Glomerular endothelial cell (primary cell): ENCODE data around the gene PPP1R14C. TPM values are rescaled to one million over a fixed set of nuclear protein-coding genes. Genes with fewer than 3 reads are reported as not detected.
A peak's percentile ranks its signal among the peaks of the same experiment; 100 is the strongest.

Experiments used
- DNase-seq: peaks from one replicate; pipeline ENCODE4 v3.0.0-alpha.2; 2011; ENCODE audit warnings: low read depth, low spot score; ENCODE audit errors: extremely low read depth
- total RNA-seq: library from RNA; depleted of rRNA; stranded (reverse); fragments of >200 nt; gene quantifications from 2 replicates; pipeline ENCODE4 v1.2.3, GENCODE V29; 2015

The PPP1R14C gene
- total RNA-seq, 1 donor from 2014 or later, result 3.0 TPM

- no peak for DNase-seq
Measured at GRCh38 chr6:150288456-150288855, 145.6 kb downstream of the PPP1R14C start.

- DNase-seq, result no peak
Measured at GRCh38 chr6:150289454-150290071, 146.7 kb downstream of the PPP1R14C start.

DNA sequence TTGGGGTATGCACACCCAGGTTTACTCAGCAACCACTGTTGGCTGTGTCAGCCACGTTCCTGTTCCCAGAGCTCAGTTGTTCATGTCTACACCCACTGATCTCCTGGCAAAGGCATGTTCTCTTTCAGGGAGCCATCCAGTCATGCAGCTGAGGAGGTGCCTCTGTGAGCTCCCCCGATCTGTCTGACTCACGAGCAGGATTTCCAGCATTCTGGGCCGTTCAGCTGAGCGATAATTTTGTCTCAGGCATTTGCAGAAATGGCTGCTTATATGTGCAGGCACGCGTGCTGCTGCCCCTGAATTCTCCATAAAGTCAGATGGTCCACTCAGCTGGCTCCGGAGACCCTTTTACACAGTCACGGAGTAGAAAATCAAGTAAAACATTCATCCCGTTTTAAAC is 147.6 kb downstream of the PPP1R14C start:
- no peak for DNase-seq

GRCh38 chr6:150291968-150292710 is 149.3 kb downstream of the PPP1R14C start:
- no peak for DNase-seq

- DNase-seq, result no peak
Measured at GRCh38 chr6:150293019-150293418, 150.2 kb downstream of the PPP1R14C start.

DNA sequence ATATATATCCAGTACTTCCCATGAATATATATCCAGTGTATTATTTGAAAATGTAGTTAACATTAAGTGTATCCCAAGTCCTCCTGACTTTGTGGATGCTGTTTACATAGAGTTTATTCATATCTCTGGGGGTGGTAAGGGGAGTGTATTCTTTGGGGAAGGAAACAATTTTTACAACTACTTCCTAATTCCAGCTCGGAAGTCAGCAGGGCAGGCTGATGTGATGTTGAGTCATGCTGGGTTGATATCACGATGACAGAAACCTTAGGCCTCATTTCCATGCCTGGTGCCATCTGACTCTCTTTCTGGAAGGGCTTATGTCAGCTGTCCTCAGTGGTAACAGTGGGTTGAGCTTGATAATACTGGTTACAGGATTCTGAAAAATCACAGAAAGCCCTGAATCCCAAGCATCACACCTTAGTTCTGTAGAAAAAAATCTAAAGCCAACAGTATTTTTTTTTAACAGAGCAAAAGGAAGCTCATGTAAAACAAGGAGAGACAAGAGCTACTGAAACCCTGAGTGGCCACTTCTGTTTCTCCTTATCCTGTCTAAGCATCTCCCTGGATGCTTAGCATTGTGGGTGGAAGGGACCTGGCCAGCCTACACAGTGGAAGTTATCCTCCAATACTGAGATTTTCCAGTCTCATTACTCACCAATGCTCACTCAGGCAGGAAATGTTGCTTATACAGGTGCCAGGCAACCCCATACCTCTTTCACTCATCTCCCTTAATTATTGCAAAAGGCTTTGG is 150.8 kb downstream of the PPP1R14C start:
- DNase-seq, result peak; percentile 22

DNA sequence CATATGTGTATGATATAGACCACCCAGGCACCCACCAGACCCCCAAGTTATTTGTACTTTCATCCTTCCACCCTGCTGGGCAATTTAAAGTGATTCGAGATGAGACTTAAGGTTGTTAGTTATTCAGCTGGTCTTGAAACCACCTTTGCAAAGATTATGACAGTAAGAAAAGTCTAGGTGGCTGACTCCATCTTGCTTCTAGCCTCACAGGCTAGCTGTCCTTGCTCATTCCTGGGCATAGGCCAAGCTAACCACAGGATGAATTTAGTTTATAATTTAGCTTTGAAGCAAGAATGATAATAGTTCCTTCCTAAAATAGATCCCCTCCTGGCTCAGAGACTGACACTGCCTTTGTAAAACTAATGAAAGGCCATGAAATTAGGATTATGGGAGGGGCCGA is 154.0 kb downstream of the PPP1R14C start:
- DNase-seq, result no peak

- no peak for DNase-seq
Measured at GRCh38 chr6:150297327-150298029, 154.6 kb downstream of the PPP1R14C start.

GRCh38 chr6:150298030-150298380 is 155.2 kb downstream of the PPP1R14C start:
- DNase-seq, result no peak

DNA sequence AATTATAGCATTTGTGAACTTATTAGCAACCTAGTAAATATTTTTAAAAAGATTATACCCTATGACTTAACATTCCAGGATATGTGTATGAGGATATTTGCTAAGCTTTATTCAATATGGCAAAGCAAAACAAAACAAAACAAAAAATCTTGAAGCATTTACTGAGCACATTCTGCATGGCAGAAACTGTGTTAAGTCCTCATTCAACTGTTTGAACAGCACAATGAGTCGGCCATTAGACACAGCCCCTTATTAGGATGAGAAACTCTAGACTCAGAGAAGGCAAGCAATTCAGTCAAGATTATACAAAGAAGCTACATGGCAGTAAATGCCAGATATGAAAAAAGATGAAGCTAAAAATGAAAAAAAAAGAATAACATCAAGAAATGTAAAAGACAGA is 155.8 kb downstream of the PPP1R14C start:
- DNase-seq, result no peak

Other genes starting within 250 kb of the PPP1R14C start
- gene RAET1E, start 244.9 kb upstream of the PPP1R14C start, total RNA-seq, result 0.39 TPM in 1 of 2 replicates, not detected in the other
- 0.58 TPM in 1 of 2 replicates, not detected in the other for gene RAET1G, start 219.9 kb upstream of the PPP1R14C start, total RNA-seq
- gene ULBP2, start 201.0 kb upstream of the PPP1R14C start, total RNA-seq, result 9.7 and 19.0 TPM in 2 replicates
- 3.3 and 4.1 TPM in 2 replicates for gene ULBP1, start 179.1 kb upstream of the PPP1R14C start, total RNA-seq
- gene RAET1L, start 117.5 kb upstream of the PPP1R14C start, total RNA-seq, result not detected in 2 replicates
- gene ULBP3, start 73.9 kb upstream of the PPP1R14C start, total RNA-seq, result 8.0 and 11.0 TPM in 2 replicates
- gene IYD, start 226.0 kb downstream of the PPP1R14C start, total RNA-seq, result not detected in 2 replicates